GM12878 (cell line): ENCODE results near the gene BEST1. TPM values are rescaled to one million over a fixed set of nuclear protein-coding genes. Genes with fewer than 3 reads are reported as not detected.

Experiments
- CUX1 ChIP-seq: IDR thresholded peaks from 2 replicates; pipeline ENCODE4 v1.6.1; 2012; ENCODE audit warnings: improper control_type of control experiment, low read depth, low read length; ENCODE audit not compliant: insufficient replicate concordance
- JUNB ChIP-seq: IDR thresholded peaks from 2 replicates; pipeline ENCODE4 v1.6.1; 2016; ENCODE audit warnings: antibody characterized with exemption, mild to moderate bottlenecking
- KLF5 ChIP-seq: fragments of 450-650 bp; IDR thresholded peaks from 2 replicates; pipeline ENCODE4 v1.6.1; 2014; ENCODE audit warnings: mild to moderate bottlenecking; ENCODE audit not compliant: partially characterized antibody
- POLR2AphosphoS5 ChIP-seq: IDR thresholded peaks from 2 replicates; pipeline ENCODE4 v1.6.1; 2011; ENCODE audit warnings: mild to moderate bottlenecking, low read length, inconsistent platforms
- SIN3A ChIP-seq: IDR thresholded peaks from 2 replicates; pipeline ENCODE4 v1.6.1; 2012; ENCODE audit warnings: low read depth, low read length, improper control_type of control experiment
- ZBED1 ChIP-seq: IDR thresholded peaks from 2 replicates; pipeline ENCODE4 v1.6.1; 2016; ENCODE audit warnings: borderline replicate concordance
- polyA plus RNA-seq, 11 experiments: library from polyadenylated mRNA; depleted of rRNA in 4 of 11; unstranded in 6 of 11; stranded (reverse) in 5 of 11; fragments of >200 nt; fragmentation: Nextera tagmentation in 4 of 11; fragmentation: Illumina TruSeq in 1 of 11; extraction: Ambion mirVana in 4 of 11; extraction: Trizol in 1 of 11; gene quantifications; 1 replicate in 1 of 11; 2 replicates in 10 of 11; pipeline versions ENCODE4 v1.2.1 to v1.2.3, GENCODE V29; 2011 to 2016; ENCODE audit warnings: inconsistent platforms in 2 of 11, missing spikeins in 2 of 11, low read depth in 1 of 11
- total RNA-seq, 4 experiments: library from RNA; depleted of rRNA in 3 of 4; stranded (reverse); fragments of >200 nt in 3 of 4; fragmentation: Illumina TruSeq in 1 of 4; extraction: Trizol in 1 of 4; gene quantifications; 2 replicates each; pipeline versions ENCODE4 v1.2.1 to v1.2.3, GENCODE V29; 2013 to 2021
- TF ChIP-seq, protein P1 (sequence below): fragments of 450-650 bp; formaldehyde crosslinking; IDR thresholded peaks from 2 replicates; pipeline ENCODE4 v1.5.0; 2022; ENCODE audit warnings: mild to moderate bottlenecking, missing genetic modification characterization

BEST1 gene
- total and polyA plus RNA-seq, 10 of the 15 experiments (the other 5 are each of a cell fraction or from before 2014, with no cell fraction given): 0.03 to 3.4 (median 0.15) TPM; not detected in 1

- TF ChIP-seq, protein P1, sequence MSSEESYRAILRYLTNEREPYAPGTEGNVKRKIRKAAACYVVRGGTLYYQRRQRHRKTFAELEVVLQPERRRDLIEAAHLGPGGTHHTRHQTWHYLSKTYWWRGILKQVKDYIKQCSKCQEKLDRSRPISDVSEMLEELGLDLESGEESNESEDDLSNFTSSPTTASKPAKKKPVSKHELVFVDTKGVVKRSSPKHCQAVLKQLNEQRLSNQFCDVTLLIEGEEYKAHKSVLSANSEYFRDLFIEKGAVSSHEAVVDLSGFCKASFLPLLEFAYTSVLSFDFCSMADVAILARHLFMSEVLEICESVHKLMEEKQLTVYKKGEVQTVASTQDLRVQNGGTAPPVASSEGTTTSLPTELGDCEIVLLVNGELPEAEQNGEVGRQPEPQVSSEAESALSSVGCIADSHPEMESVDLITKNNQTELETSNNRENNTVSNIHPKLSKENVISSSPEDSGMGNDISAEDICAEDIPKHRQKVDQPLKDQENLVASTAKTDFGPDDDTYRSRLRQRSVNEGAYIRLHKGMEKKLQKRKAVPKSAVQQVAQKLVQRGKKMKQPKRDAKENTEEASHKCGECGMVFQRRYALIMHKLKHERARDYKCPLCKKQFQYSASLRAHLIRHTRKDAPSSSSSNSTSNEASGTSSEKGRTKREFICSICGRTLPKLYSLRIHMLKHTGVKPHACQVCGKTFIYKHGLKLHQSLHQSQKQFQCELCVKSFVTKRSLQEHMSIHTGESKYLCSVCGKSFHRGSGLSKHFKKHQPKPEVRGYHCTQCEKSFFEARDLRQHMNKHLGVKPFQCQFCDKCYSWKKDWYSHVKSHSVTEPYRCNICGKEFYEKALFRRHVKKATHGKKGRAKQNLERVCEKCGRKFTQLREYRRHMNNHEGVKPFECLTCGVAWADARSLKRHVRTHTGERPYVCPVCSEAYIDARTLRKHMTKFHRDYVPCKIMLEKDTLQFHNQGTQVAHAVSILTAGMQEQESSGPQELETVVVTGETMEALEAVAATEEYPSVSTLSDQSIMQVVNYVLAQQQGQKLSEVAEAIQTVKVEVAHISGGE (CRISPR knock-in tag): no peak
- no peak for TF ChIP-seq ZBED1
- no peak for TF ChIP-seq POLR2AphosphoS5
- no peak for TF ChIP-seq KLF5
- TF ChIP-seq SIN3A: no peak
- TF ChIP-seq JUNB: no peak
- TF ChIP-seq CUX1: no peak
- TF ChIP-seq, all 136 proteins: peak for 0
Measured at GRCh38 chr11:61924064-61924455, 26.1 kb upstream of the BEST1 start (continued).
